H1 (cell line): ENCODE data around the gene KLHL14. TPM values are rescaled to one million over a fixed set of nuclear protein-coding genes. Genes with fewer than 3 reads are reported as not detected.

Experiments used
- CTCF ChIA-PET: fragments of 300-600 bp; sonication (Branson Sonifier 250); formaldehyde crosslinking; loops from one replicate; lab custom pipeline; 2021; ENCODE audit not compliant: partially characterized antibody; lab: Charles Lee
- POLR2A ChIA-PET: fragments of 300-600 bp; sonication (Branson Sonifier 250); formaldehyde crosslinking; loops from one replicate; lab custom pipeline; 2021; ENCODE audit warnings: inconsistent platforms; ENCODE audit not compliant: partially characterized antibody; lab: Charles Lee
- DNase-seq, 2 experiments: peaks; one replicate each; pipeline versions ENCODE4 v3.0.0 to v3.0.0-alpha.2; 2010 to 2022; ENCODE audit warnings: low spot score in 2 of 2, low read depth in 1 of 2, mixed read lengths in 1 of 2
- FAIRE-seq: peaks from 2 replicates; lab custom pipeline; 2011; peaks lifted over from hg19 to GRCh38; lab: Jason Lieb, UNC
- H2AFZ ChIP-seq: 2 replicates; pipeline ENCODE4 v1.8.1; 2012; ENCODE audit warnings: low read length, inconsistent platforms
- H2AK5ac ChIP-seq: 2 replicates; pipeline ENCODE4 v1.6.1; 2013; ENCODE audit warnings: low read depth, low read length
- H2BK120ac ChIP-seq: replicated peaks from 2 replicates; pipeline ENCODE3; 2013; ENCODE audit warnings: low read depth, low read length, inconsistent platforms
- H2BK12ac ChIP-seq: 2 replicates; pipeline ENCODE4 v1.6.1; 2013; ENCODE audit warnings: low read depth, low read length
- H2BK15ac ChIP-seq: 2 replicates; pipeline ENCODE4 v1.6.1; 2013; ENCODE audit warnings: low read length
- H2BK20ac ChIP-seq: 2 replicates; pipeline ENCODE4 v1.6.1; 2013; ENCODE audit warnings: low read length
- H2BK5ac ChIP-seq: 2 replicates; pipeline ENCODE4 v1.6.1; 2013; ENCODE audit warnings: low read depth, low read length
- H3K14ac ChIP-seq: 2 replicates; pipeline ENCODE4 v1.6.1; 2013; ENCODE audit warnings: inconsistent platforms; ENCODE audit not compliant: insufficient read length
- H3K18ac ChIP-seq: 2 replicates; pipeline ENCODE4 v1.6.1; 2013; ENCODE audit warnings: low read length; ENCODE audit errors: extremely low read depth
- H3K23ac ChIP-seq: 2 replicates; pipeline ENCODE4 v1.6.1; 2013; ENCODE audit warnings: inconsistent platforms; ENCODE audit not compliant: insufficient read length
- H3K23me2 ChIP-seq: 2 replicates; pipeline ENCODE4 v1.6.1; 2013; ENCODE audit warnings: low read depth, low read length
- H3K27ac ChIP-seq: 2 replicates; pipeline ENCODE4 v1.6.1; 2011; ENCODE audit warnings: low read depth, low read length, inconsistent platforms
- H3K27me3 ChIP-seq, 4 experiments: replicated peaks in 1 of 4; 1 replicate in 1 of 4; 2 replicates in 3 of 4; pipeline versions ENCODE4 v1.6.1 to v1.8.1; 2011 to 2013; ENCODE audit warnings: low read length in 3 of 4, mild to moderate bottlenecking in 3 of 4, inconsistent platforms in 2 of 4, mixed read lengths in 2 of 4, moderate library complexity in 1 of 4; ENCODE audit not compliant: control insufficient read depth in 3 of 4, insufficient read depth in 3 of 4; ENCODE audit errors: extremely low read depth in 1 of 4
- H3K36me3 ChIP-seq, 4 experiments: 2 replicates each; pipeline versions ENCODE4 v1.6.1 to v1.8.1; 2011 to 2013; ENCODE audit warnings: mild to moderate bottlenecking in 4 of 4, low read length in 3 of 4, moderate library complexity in 2 of 4, control low read depth in 1 of 4, inconsistent platforms in 1 of 4; ENCODE audit not compliant: insufficient read depth in 4 of 4, control insufficient read depth in 2 of 4
- H3K4ac ChIP-seq: replicated peaks from 2 replicates; pipeline ENCODE3; 2013; ENCODE audit warnings: low read length, low read depth, mixed read lengths, inconsistent platforms; ENCODE audit not compliant: insufficient read length
- H3K4me1 ChIP-seq, 4 experiments: replicated peaks in 1 of 4; 1 replicate in 1 of 4; 2 replicates in 3 of 4; pipeline versions ENCODE4 v1.6.1 to v1.8.1; 2011 to 2013; ENCODE audit warnings: low read length in 3 of 4, inconsistent platforms in 2 of 4, mixed read lengths in 1 of 4; ENCODE audit not compliant: insufficient read depth in 4 of 4, control insufficient read depth in 3 of 4
- H3K4me2 ChIP-seq, 2 experiments: 2 replicates each; pipeline versions ENCODE4 v1.6.1 to v1.8.1; 2011 to 2013; ENCODE audit warnings: low read depth in 2 of 2, low read length in 2 of 2, control low read depth in 1 of 2, inconsistent platforms in 1 of 2, mild to moderate bottlenecking in 1 of 2; ENCODE audit not compliant: insufficient read depth in 1 of 2
- H3K4me3 ChIP-seq, 4 experiments: fragments of 200-600, 300-600 bp in 1 of 4; sonication (generic), shearing (Covaris generic), sonication (Bioruptor Twin) in 1 of 4; 2 replicates each; pipeline versions ENCODE4 v1.5.1 to v1.8.1; 2011 to 2016; ENCODE audit warnings: low read length in 4 of 4, low read depth in 3 of 4, control low read depth in 2 of 4, inconsistent platforms in 2 of 4, mild to moderate bottlenecking in 2 of 4, mixed read lengths in 1 of 4, moderate library complexity in 1 of 4; ENCODE audit not compliant: insufficient read depth in 2 of 4; ENCODE audit errors: extremely low read depth in 1 of 4
- H3K56ac ChIP-seq: replicated peaks from 2 replicates; pipeline ENCODE3; 2013; ENCODE audit warnings: low read depth, mild to moderate bottlenecking, mixed read lengths, low read length, inconsistent platforms; ENCODE audit not compliant: insufficient read length
- H3K79me1 ChIP-seq: 2 replicates; pipeline ENCODE4 v1.6.1; 2013; ENCODE audit warnings: low read depth, low read length, control low read depth
- H3K79me2 ChIP-seq, 2 experiments: 2 replicates each; pipeline versions ENCODE4 v1.6.1 to v1.8.1; 2012 to 2013; ENCODE audit warnings: low read length in 2 of 2, mild to moderate bottlenecking in 2 of 2, inconsistent platforms in 1 of 2; ENCODE audit not compliant: insufficient read depth in 2 of 2, control insufficient read depth in 1 of 2
- H3K9ac ChIP-seq, 4 experiments: replicated peaks in 1 of 4; 1 replicate in 1 of 4; 2 replicates in 3 of 4; pipeline versions ENCODE4 v1.6.1 to v1.8.1; 2011 to 2013; ENCODE audit warnings: low read depth in 3 of 4, low read length in 3 of 4, control low read depth in 2 of 4, mild to moderate bottlenecking in 2 of 4, moderate library complexity in 2 of 4, inconsistent platforms in 1 of 4; ENCODE audit errors: extremely low read depth in 1 of 4
- H3K9me3 ChIP-seq, 2 experiments: 2 replicates each; pipeline versions ENCODE4 v1.6.1 to v1.8.1; 2012 to 2013; ENCODE audit warnings: mild to moderate bottlenecking in 2 of 2, moderate library complexity in 2 of 2, control low read depth in 1 of 2, inconsistent platforms in 1 of 2, low read depth in 1 of 2, low read length in 1 of 2, mixed read lengths in 1 of 2; ENCODE audit not compliant: insufficient read depth in 2 of 2
- H4K20me1 ChIP-seq, 2 experiments: replicated peaks in 1 of 2; 2 replicates each; pipeline versions ENCODE3 to v1.8.1; 2011 to 2013; ENCODE audit warnings: inconsistent platforms in 2 of 2, low read length in 2 of 2, mild to moderate bottlenecking in 1 of 2; ENCODE audit not compliant: insufficient read depth in 2 of 2, control insufficient read depth in 1 of 2
- H4K5ac ChIP-seq: 2 replicates; pipeline ENCODE4 v1.6.1; 2013; ENCODE audit warnings: low read length, low read depth, mixed read lengths, inconsistent platforms; ENCODE audit not compliant: insufficient read length
- H4K8ac ChIP-seq: 2 replicates; pipeline ENCODE4 v1.8.0; 2013; ENCODE audit warnings: mild to moderate bottlenecking, moderate library complexity, low read length, inconsistent platforms; ENCODE audit not compliant: insufficient read depth; ENCODE audit errors: extremely low read depth
- H4K91ac ChIP-seq: replicated peaks from 2 replicates; pipeline ENCODE3; 2013; ENCODE audit warnings: low read length, mixed read lengths, inconsistent platforms; ENCODE audit not compliant: insufficient read length
- CTCF ChIP-seq, 3 experiments: IDR thresholded peaks; 1 replicate in 2 of 3; 2 replicates in 1 of 3; pipeline versions ENCODE4 v1.5.1 to v1.6.1; 2011; ENCODE audit warnings: low read length in 3 of 3, mild to moderate bottlenecking in 3 of 3, inconsistent platforms in 2 of 3, low read depth in 1 of 3, moderate library complexity in 1 of 3; ENCODE audit not compliant: insufficient read depth in 1 of 3; ENCODE audit errors: control extremely low read depth in 1 of 3
- EGR1 ChIP-seq: IDR thresholded peaks from 2 replicates; pipeline ENCODE4 v1.6.1; 2011; ENCODE audit warnings: low read depth, low read length, borderline replicate concordance
- EP300 ChIP-seq, 2 experiments: IDR thresholded peaks; 1 replicate in 1 of 2; 2 replicates in 1 of 2; pipeline ENCODE4 v1.6.1; 2011 to 2012; ENCODE audit warnings: low read depth in 2 of 2, low read length in 2 of 2, mild to moderate bottlenecking in 2 of 2, borderline replicate concordance in 1 of 2, inconsistent platforms in 1 of 2, moderate library complexity in 1 of 2
- HDAC2 ChIP-seq, 2 experiments: fragments of 300-600 bp in 1 of 2; sonication (generic) in 1 of 2; IDR thresholded peaks; 2 replicates each; pipeline ENCODE4 v1.6.1; 2011 to 2012; ENCODE audit warnings: low read depth in 2 of 2, low read length in 2 of 2, mild to moderate bottlenecking in 2 of 2, moderate library complexity in 2 of 2, borderline replicate concordance in 1 of 2, inconsistent platforms in 1 of 2
- JUN ChIP-seq: IDR thresholded peaks from 2 replicates; pipeline ENCODE4 v1.6.1; 2011; ENCODE audit warnings: low read depth, mild to moderate bottlenecking, improper control_type of control experiment, low read length
- POLR2AphosphoS5 ChIP-seq: IDR thresholded peaks from 2 replicates; pipeline ENCODE4 v1.6.1; 2011; ENCODE audit warnings: low read depth, low read length
- RAD21 ChIP-seq, 2 experiments: IDR thresholded peaks in 1 of 2; conservative IDR thresholded peaks in 1 of 2; 2 replicates each; pipeline ENCODE4 v1.6.1; 2011; ENCODE audit warnings: low read depth in 2 of 2, low read length in 2 of 2, improper control_type of control experiment in 1 of 2, inconsistent platforms in 1 of 2, mild to moderate bottlenecking in 1 of 2, moderate library complexity in 1 of 2
- SP4 ChIP-seq: IDR thresholded peaks from 2 replicates; pipeline ENCODE4 v1.6.1; 2012; ENCODE audit warnings: low read length, inconsistent platforms
- WGBS, 2 experiments: shearing (Covaris generic) in 1 of 2; methylation state at CpG; one replicate each; pipeline versions ENCODE4 v1.1.6 to v1.1.7; 2013 to 2015; ENCODE audit warnings: low lambda C conversion rate in 2 of 2, mixed read lengths in 2 of 2, inconsistent platforms in 1 of 2, low coverage in 1 of 2, missing lambda C conversion rate in 1 of 2; ENCODE audit not compliant: insufficient replicate concordance in 2 of 2, insufficient coverage in 1 of 2, insufficient read length in 1 of 2; ENCODE audit errors: extremely low coverage in 1 of 2, missing lambda C conversion rate in 1 of 2; 5-methylcytosine and 5-hydroxymethylcytosine counted together
- polyA plus RNA-seq, 7 experiments: library from polyadenylated mRNA; depleted of rRNA in 3 of 7; stranded (reverse) in 5 of 7; unstranded in 2 of 7; fragments of >200 nt in 5 of 7; fragments of 200-250 nt in 2 of 7; gene quantifications; 1 replicate in 5 of 7; 2 replicates in 1 of 7; 4 replicates in 1 of 7; pipeline versions ENCODE4 v1.2.1 to v1.2.3, GENCODE V29; 2011 to 2013; ENCODE audit warnings: missing spikeins in 2 of 7, mixed read lengths in 2 of 7
- total RNA-seq: library from RNA; stranded (reverse); fragmentation: NEBNext Ultra II Directional; extraction: Animal tissue kit (Norgen Biotek cat#: 25700); gene quantifications from 2 replicates; pipeline ENCODE4 v1.2.1, GENCODE V29; 2021

Gene KLHL14
- total and polyA plus RNA-seq, 2 of the 8 experiments (the other 6 are each of a cell fraction or from before 2014, with no cell fraction given), result 1.1 to 1.2 TPM

GRCh38 chr18:32669549-32670165, 103.2 kb downstream of the KLHL14 start:
- no peaks in the 10 kb centered on the region for H3K9me3 ChIP-seq
- H3K4ac ChIP-seq, result no peak overlapping the region
- no peak overlapping the region for H3K18ac ChIP-seq
- no peak overlapping the region for H3K56ac ChIP-seq
- no peak overlapping the region for H3K27ac ChIP-seq
- no peak overlapping the region for H3K9ac ChIP-seq
- 0 out of 2 replicates have a peak overlapping the region, but pooled peaks have one; percentile 48 for H4K8ac ChIP-seq
- no peak overlapping the region for H3K14ac ChIP-seq
- H4K5ac ChIP-seq, result no peak overlapping the region
- POLR2A ChIA-PET, result no interaction called here
- no peaks in the 10 kb centered on the region for H4K20me1 ChIP-seq
- DNase-seq (peak in 1 of 2 experiments; percentile 64), FAIRE-seq (no peak)
- H3K79me1 ChIP-seq, result no peaks in the 10 kb centered on the region
- H3K4me1 ChIP-seq, result no peaks in the 10 kb centered on the region
- H2AK5ac ChIP-seq, result no peak overlapping the region
- WGBS, 2 experiments, result 71% methylated on average over 5 of the region's 5 CpGs; no CpG with 5 or more reads in 1 of the 2 experiments
- H3K27me3 ChIP-seq, result no peaks in the 10 kb centered on the region
- H3K4me2 ChIP-seq, result no peak overlapping the region
- no peak overlapping the region for H2BK20ac ChIP-seq
- no peak overlapping the region for H3K4me3 ChIP-seq
- no peaks in the 10 kb centered on the region for H3K79me2 ChIP-seq
- H2BK120ac ChIP-seq, result no peak overlapping the region
- CTCF ChIA-PET, result interaction anchor here (0.9 to 1.4 kb wide), 8 partner anchors 15 to 512 kb away, joined by 3 to 9 read pairs (median 4); no protein-coding TSS in a partner anchor
- peaks cover 0 to 2% (median 0%) of the 10 kb centered on the region in 4 experiments; a peak in 1 of 8 replicates for H3K36me3 ChIP-seq
- H2BK5ac ChIP-seq, result no peak overlapping the region
- H3K23ac ChIP-seq, result no peak overlapping the region
- peak overlapping the region; percentile 39 for H4K91ac ChIP-seq
- H2BK12ac ChIP-seq, result no peak overlapping the region
- H2AFZ ChIP-seq, result no peak overlapping the region
- H3K23me2 ChIP-seq, result no peaks in the 10 kb centered on the region
- no peak overlapping the region for H2BK15ac ChIP-seq
- TF ChIP-seq SP4 (no peak), EP300 (IDR thresholded peaks at IDR 0.05; ENCODE audit: borderline replicate concordance in 1 of 2, low read depth in 2 of 2, low read length in 2 of 2) (no peak), POLR2AphosphoS5 (no peak), RAD21 (IDR thresholded peaks at IDR 0.05 in 1 of 2, conservative IDR thresholded peaks at IDR 0.05 in 1 of 2; ENCODE audit: low read depth in 2 of 2, low read length in 2 of 2) (peak; percentile 51 to 68), JUN (no peak), CTCF (IDR thresholded peaks at IDR 0.05; ENCODE audit: control extremely low read depth in 1 of 3, insufficient read depth in 1 of 3, low read depth in 1 of 3, low read length in 3 of 3) (peak; percentile 49 to 64 (median 55)), HDAC2 (IDR thresholded peaks at IDR 0.05; ENCODE audit: borderline replicate concordance in 1 of 2, low read depth in 2 of 2, low read length in 2 of 2) (no peak), EGR1 (no peak)
